Neutrophil (primary cell): ENCODE data around the gene NCOA3.

Experiments
- H3K27ac ChIP-seq: fragments of 200-600 bp; sonication (generic); 2 replicates; pipeline ENCODE4 v1.5.1; 2016; ENCODE audit warnings: mild to moderate bottlenecking, moderate library complexity
- H3K27me3 ChIP-seq: fragments of 200-600 bp; sonication (generic); 2 replicates; pipeline ENCODE4 v1.6.0; 2016; ENCODE audit warnings: mild to moderate bottlenecking
- H3K36me3 ChIP-seq: fragments of 200-600 bp; sonication (generic); 2 replicates; pipeline ENCODE4 v1.5.1; 2017
- H3K4me1 ChIP-seq, 2 experiments: fragments of 200-600 bp in 1 of 2; sonication (generic) in 1 of 2; 1 replicate in 1 of 2; 2 replicates in 1 of 2; pipeline versions ENCODE4 v1.5.1 to v1.6.1; 2013 to 2016; ENCODE audit warnings: low read depth in 1 of 2, low read length in 1 of 2, mild to moderate bottlenecking in 1 of 2, moderate library complexity in 1 of 2; ENCODE audit not compliant: control insufficient read depth in 1 of 2, insufficient read depth in 1 of 2
- H3K4me3 ChIP-seq, 2 experiments: fragments of 200-600 bp in 1 of 2; sonication (generic) in 1 of 2; 1 replicate in 1 of 2; 2 replicates in 1 of 2; pipeline ENCODE4 v1.5.1; 2013 to 2016; ENCODE audit warnings: low read depth in 1 of 2, low read length in 1 of 2, mild to moderate bottlenecking in 1 of 2, moderate library complexity in 1 of 2
- H3K9me3 ChIP-seq: fragments of 200-600 bp; sonication (generic); 2 replicates; pipeline ENCODE4 v1.5.1; 2016
- CTCF ChIP-seq: fragments of 200-600 bp; sonication (generic); IDR thresholded peaks from 2 replicates; pipeline ENCODE4 v1.5.1; 2016; ENCODE audit warnings: antibody characterized with exemption

NCOA3 gene

GRCh38 chr20:47664744-47665143, 163.1 kb downstream of the NCOA3 start:
- Histone ChIP-seq H3K27ac (no peak overlapping the region), H3K4me1 (no peaks in the 10 kb centered on the region)

GRCh38 chr20:47665221-47665991, 163.7 kb downstream of the NCOA3 start:
- H3K4me3 ChIP-seq: no peak overlapping the region
- no peak overlapping the region for H3K27ac ChIP-seq
- no peaks in the 10 kb centered on the region for H3K4me1 ChIP-seq
- peaks cover 92% of the 10 kb centered on the region for H3K36me3 ChIP-seq
- H3K9me3 ChIP-seq: no peaks in the 10 kb centered on the region
- no peaks in the 10 kb centered on the region for H3K27me3 ChIP-seq
- TF ChIP-seq CTCF: no peak

More at GRCh38 chr20:47664744-47665143, 163.1 kb downstream of the NCOA3 start:
- Histone ChIP-seq H3K9me3 (no peaks in the 10 kb centered on the region), H3K4me3 (no peak overlapping the region), H3K27me3 (no peaks in the 10 kb centered on the region), H3K36me3 (peaks cover 97% of the 10 kb centered on the region)
- TF ChIP-seq CTCF: no peak

GRCh38 chr20:47666304-47666703, 164.6 kb downstream of the NCOA3 start:
- H3K4me3 ChIP-seq: no peak overlapping the region
- H3K36me3 ChIP-seq: peaks cover 91% of the 10 kb centered on the region
- no peaks in the 10 kb centered on the region for H3K4me1 ChIP-seq
- no peaks in the 10 kb centered on the region for H3K9me3 ChIP-seq
- TF ChIP-seq CTCF: no peak
- H3K27me3 ChIP-seq: no peaks in the 10 kb centered on the region
- H3K27ac ChIP-seq: no peak overlapping the region

- TF ChIP-seq CTCF: no peak
- Histone ChIP-seq H3K27me3 (no peaks in the 10 kb centered on the region), H3K9me3 (no peaks in the 10 kb centered on the region), H3K4me3 (no peak overlapping the region), H3K36me3 (peaks cover 91% of the 10 kb centered on the region), H3K4me1 (no peaks in the 10 kb centered on the region), H3K27ac (no peak overlapping the region)
Observed at GRCh38 chr20:47667086-47667485, 165.4 kb downstream of the NCOA3 start.

GRCh38 chr20:47667531-47668312, 166.0 kb downstream of the NCOA3 start:
- Histone ChIP-seq H3K4me1 (no peaks in the 10 kb centered on the region), H3K27me3 (no peaks in the 10 kb centered on the region), H3K4me3 (no peak overlapping the region), H3K36me3 (peaks cover 91% of the 10 kb centered on the region), H3K9me3 (no peaks in the 10 kb centered on the region), H3K27ac (no peak overlapping the region)
- TF ChIP-seq CTCF: no peak
